Subcutaneous abdominal adipose tissue (tissue), 5 donors: ENCODE data around the gene LAMC3.
A peak's percentile ranks its signal among the peaks of the same experiment; 100 is the strongest.

ENCODE experiments used
- H3K27ac ChIP-seq: one replicate; pipeline ENCODE4 v1.7.0; 2013; ENCODE audit warnings: low read depth, mild to moderate bottlenecking, inconsistent platforms, low read length, moderate library complexity
- H3K27me3 ChIP-seq, 5 donors: one replicate each; pipeline ENCODE4 v1.7.0; 2013; ENCODE audit warnings: low read length in 5 of 5, inconsistent platforms in 1 of 5; ENCODE audit not compliant: control insufficient read depth in 5 of 5, insufficient read depth in 4 of 5
- H3K36me3 ChIP-seq, 5 donors: one replicate each; pipeline ENCODE4 v1.7.0; 2013; ENCODE audit warnings: low read length in 5 of 5; ENCODE audit not compliant: control insufficient read depth in 5 of 5, insufficient read depth in 5 of 5
- H3K4me1 ChIP-seq, 5 donors: one replicate each; pipeline ENCODE4 v1.7.0; 2013; ENCODE audit warnings: low read length in 5 of 5, mild to moderate bottlenecking in 3 of 5, moderate library complexity in 1 of 5; ENCODE audit not compliant: control insufficient read depth in 5 of 5, insufficient read depth in 5 of 5
- H3K4me3 ChIP-seq, 5 donors: one replicate each; pipeline ENCODE4 v1.7.0; 2013; ENCODE audit warnings: low read length in 5 of 5, low read depth in 1 of 5
- H3K9ac ChIP-seq, 5 donors: one replicate each; pipeline ENCODE4 v1.7.0; 2013; ENCODE audit warnings: low read length in 5 of 5, mild to moderate bottlenecking in 4 of 5, moderate library complexity in 3 of 5
- H3K9me3 ChIP-seq, 5 donors: one replicate each; pipeline ENCODE4 v1.7.0; 2013; ENCODE audit warnings: low read length in 5 of 5; ENCODE audit not compliant: control insufficient read depth in 5 of 5
- donor health status: healthy.
- donor health status: healthy.
- donor health status: healthy.
- donor health status: healthy.
- donor health status: healthy.

The LAMC3 gene

GRCh38 chr9:131103024-131103423, 94.0 kb downstream of the LAMC3 start:
- H3K9ac ChIP-seq = no peak overlapping the region
- peaks cover 0 to 11% (median 9%) of the 10 kb centered on the region in 5 donors for H3K27me3 ChIP-seq
- peaks cover 0 to 8% (median 3%) of the 10 kb centered on the region in 5 donors for H3K36me3 ChIP-seq
- H3K4me1 ChIP-seq = peaks cover 0 to 77% (median 21%) of the 10 kb centered on the region in 5 donors
- H3K27ac ChIP-seq = no peak overlapping the region
- H3K4me3 ChIP-seq = peak overlapping the region in 1 of 5 donors; percentile 6
- H3K9me3 ChIP-seq = no peaks in the 10 kb centered on the region

GRCh38 chr9:131103535-131103934, 94.6 kb downstream of the LAMC3 start:
- Histone ChIP-seq H3K9ac (peak overlapping the region in 1 of 5 donors; percentile 18), H3K9me3 (no peaks in the 10 kb centered on the region), H3K4me3 (no peak overlapping the region), H3K27me3 (peaks cover 0 to 8% (median 6%) of the 10 kb centered on the region in 5 donors), H3K36me3 (peaks cover 0 to 8% (median 3%) of the 10 kb centered on the region in 5 donors), H3K27ac (no peak overlapping the region), H3K4me1 (peaks cover 0 to 77% (median 18%) of the 10 kb centered on the region in 5 donors)

DNA sequence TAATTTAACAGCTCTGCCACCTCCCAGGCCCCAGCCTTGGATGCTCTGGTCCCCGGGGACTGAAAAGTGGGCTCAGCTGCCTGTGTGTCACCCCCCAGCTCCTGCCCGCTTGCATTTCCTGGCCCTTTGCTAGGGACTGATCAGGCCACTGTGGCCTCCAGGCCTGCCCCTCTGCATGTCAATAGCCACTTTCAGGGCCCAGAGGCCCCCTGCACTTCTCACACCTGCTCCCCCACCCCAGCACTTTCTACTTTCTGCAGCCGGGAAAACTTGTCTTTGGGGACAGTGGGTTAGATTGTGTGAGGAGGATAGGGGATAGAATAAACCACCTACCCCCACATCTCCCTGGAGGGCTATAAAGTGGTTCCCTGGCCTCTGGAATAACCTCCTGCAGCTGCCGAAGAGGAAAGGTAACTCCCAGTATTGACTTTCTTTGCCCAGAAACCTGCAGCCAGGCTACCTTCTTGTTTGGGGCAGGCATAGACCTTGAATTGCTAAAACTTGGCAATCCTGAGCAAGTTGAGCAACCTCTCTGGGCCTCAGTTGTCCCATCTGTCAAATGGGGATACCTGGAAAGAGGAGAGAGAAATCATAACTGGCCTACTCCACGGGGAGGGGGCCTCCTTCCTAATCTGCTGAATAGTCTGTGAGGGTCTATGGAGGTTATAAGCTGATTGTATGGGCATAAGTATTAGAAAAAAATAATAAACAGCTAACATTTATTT, 95.2 kb downstream of the LAMC3 start:
- Histone ChIP-seq H3K27ac (no peak overlapping the region), H3K36me3 (peaks cover 0 to 13% (median 3%) of the 10 kb centered on the region in 5 donors), H3K4me1 (peaks cover 0 to 73% (median 12%) of the 10 kb centered on the region in 5 donors), H3K27me3 (peaks cover 0 to 5% (median 1%) of the 10 kb centered on the region in 5 donors), H3K9me3 (no peaks in the 10 kb centered on the region), H3K4me3 (no peak overlapping the region), H3K9ac (peak overlapping the region in 1 of 5 donors; percentile 18)

DNA sequence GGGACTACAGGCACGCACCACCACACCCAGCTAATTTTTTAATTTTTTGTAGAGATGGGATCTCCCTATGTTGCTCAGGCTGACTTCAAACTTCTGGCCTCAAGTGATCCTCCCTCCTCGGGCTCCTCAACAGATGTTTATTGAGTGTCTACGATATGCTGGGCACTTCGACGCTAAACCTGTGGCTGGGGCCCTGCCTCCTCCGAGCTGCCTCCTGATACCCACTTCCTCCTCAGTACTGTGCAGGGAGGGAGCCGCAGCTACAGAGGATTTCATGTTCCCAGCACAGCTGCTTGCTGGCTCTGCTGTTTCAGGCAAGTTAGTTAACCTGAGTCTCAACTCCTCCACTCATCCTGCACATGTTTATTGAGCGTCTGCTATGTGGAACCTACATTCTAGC, 97.0 kb downstream of the LAMC3 start:
- no peak overlapping the region for H3K9ac ChIP-seq
- no peak overlapping the region for H3K27ac ChIP-seq

DNA sequence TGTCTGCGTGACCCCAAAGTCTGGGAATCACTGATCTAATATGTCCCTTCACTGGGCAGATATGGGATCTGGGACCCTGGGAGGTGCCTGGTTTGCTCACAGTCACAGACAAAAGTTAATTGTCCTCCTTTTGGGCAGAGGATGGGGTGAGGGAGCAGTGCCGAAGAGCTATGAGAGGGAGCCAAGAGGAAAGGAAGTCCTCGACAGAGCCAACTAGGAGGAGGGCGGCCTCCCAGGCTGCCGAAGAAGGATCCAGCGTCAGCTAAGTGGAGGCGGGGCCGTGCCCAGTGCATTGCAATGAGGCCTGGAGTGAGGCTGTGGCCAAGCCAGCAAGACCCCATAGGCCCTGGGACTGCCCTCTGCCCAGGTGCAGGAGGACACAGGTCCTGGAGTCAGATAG, 98.8 kb downstream of the LAMC3 start:
- Histone ChIP-seq H3K36me3 (peaks cover 0 to 13% (median 8%) of the 10 kb centered on the region in 5 donors), H3K9me3 (no peaks in the 10 kb centered on the region), H3K27me3 (peaks cover 0 to 3% (median 0%) of the 10 kb centered on the region in 5 donors), H3K9ac (no peak overlapping the region), H3K27ac (peak overlapping the region; percentile 10), H3K4me3 (no peak overlapping the region), H3K4me1 (peaks cover 0 to 61% (median 17%) of the 10 kb centered on the region in 5 donors)

More for the DNA sequence above, 97.0 kb downstream of the LAMC3 start:
- Histone ChIP-seq H3K36me3 (peaks cover 0 to 13% (median 3%) of the 10 kb centered on the region in 5 donors), H3K27me3 (peaks cover 0 to 3% (median 0%) of the 10 kb centered on the region in 5 donors), H3K4me1 (peaks cover 0 to 61% (median 8%) of the 10 kb centered on the region in 5 donors), H3K9me3 (no peaks in the 10 kb centered on the region), H3K4me3 (no peak overlapping the region)

- Histone ChIP-seq H3K27ac (no peak overlapping the region), H3K4me1 (peaks cover 0 to 60% (median 19%) of the 10 kb centered on the region in 5 donors), H3K36me3 (peaks cover 0 to 9% (median 5%) of the 10 kb centered on the region in 5 donors), H3K9ac (no peak overlapping the region), H3K4me3 (no peak overlapping the region), H3K27me3 (peaks cover 0 to 2% (median 0%) of the 10 kb centered on the region in 5 donors), H3K9me3 (no peaks in the 10 kb centered on the region)
Observed at GRCh38 chr9:131111186-131111853, 102.3 kb downstream of the LAMC3 start.

DNA sequence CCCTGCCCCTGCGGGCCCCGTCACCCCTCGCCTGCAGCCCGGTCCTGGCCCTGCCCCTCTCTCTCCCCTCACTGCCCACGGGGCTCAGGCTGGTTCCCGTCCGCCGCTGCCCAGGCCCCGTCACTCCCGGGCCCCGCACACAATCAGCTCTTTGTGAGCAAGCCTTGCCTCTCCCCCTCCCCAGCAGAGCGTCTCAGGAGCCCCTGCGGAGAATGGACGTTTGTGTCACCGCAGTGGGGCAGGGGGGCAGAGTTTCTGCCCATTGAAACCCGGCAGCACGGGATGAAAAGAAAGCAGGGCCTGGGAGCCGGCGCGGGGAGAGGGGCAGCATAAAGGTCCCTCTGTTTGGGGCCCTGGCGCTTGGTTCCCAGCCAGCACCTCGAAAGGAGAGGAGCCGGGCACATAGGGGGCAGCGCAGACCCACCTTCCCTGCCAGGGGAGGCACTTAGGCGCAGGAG, 102.9 kb downstream of the LAMC3 start:
- H3K27ac ChIP-seq = no peak overlapping the region
- H3K9ac ChIP-seq = no peak overlapping the region
- H3K9me3 ChIP-seq = no peaks in the 10 kb centered on the region
- peaks cover 0 to 54% (median 13%) of the 10 kb centered on the region in 5 donors for H3K4me1 ChIP-seq
- peaks cover 0 to 9% (median 5%) of the 10 kb centered on the region in 5 donors for H3K36me3 ChIP-seq
- peaks cover 0 to 2% (median 0%) of the 10 kb centered on the region in 5 donors for H3K27me3 ChIP-seq
- no peak overlapping the region for H3K4me3 ChIP-seq

GRCh38 chr9:131112374-131113154, 103.6 kb downstream of the LAMC3 start:
- Histone ChIP-seq H3K27ac (no peak overlapping the region), H3K4me1 (peaks cover 0 to 53% (median 12%) of the 10 kb centered on the region in 5 donors), H3K36me3 (peaks cover 0 to 9% (median 5%) of the 10 kb centered on the region in 5 donors), H3K4me3 (no peak overlapping the region), H3K9ac (peak overlapping the region in 1 of 5 donors; percentile 30), H3K9me3 (no peaks in the 10 kb centered on the region), H3K27me3 (peaks cover 0 to 4% (median 0%) of the 10 kb centered on the region in 5 donors)

DNA sequence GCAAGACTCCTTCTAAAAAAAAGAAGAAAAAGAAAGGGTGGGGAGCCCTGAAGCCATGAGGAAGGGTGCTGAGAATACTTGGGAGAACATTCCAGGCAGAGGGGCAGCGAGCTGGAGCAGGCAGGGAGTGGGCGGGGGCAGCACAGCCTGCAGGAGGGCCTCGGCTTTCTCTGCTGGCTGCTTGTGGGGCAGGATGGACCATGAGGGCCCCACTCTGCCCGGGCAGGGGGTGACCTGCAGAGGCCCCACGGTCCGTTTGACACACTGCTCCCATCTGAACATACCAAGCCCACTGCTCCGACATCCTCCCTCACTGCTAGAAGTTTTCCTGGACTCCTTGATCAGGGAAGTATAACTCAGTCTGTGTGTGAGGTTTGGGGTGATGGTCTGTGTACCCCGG, 104.7 kb downstream of the LAMC3 start:
- H3K36me3 ChIP-seq = peaks cover 0 to 11% (median 4%) of the 10 kb centered on the region in 5 donors
- H3K9ac ChIP-seq = no peak overlapping the region
- no peak overlapping the region for H3K4me3 ChIP-seq
- H3K27me3 ChIP-seq = peaks cover 0 to 4% (median 0%) of the 10 kb centered on the region in 5 donors
- H3K27ac ChIP-seq = no peak overlapping the region
- peaks cover 0 to 47% (median 12%) of the 10 kb centered on the region in 5 donors for H3K4me1 ChIP-seq
- H3K9me3 ChIP-seq = no peaks in the 10 kb centered on the region
